ENCODE data around the gene SLC6A5.

The SLC6A5 gene

GRCh38 chr11:20590381-20590780 lies 9.0 kb upstream of the SLC6A5 start:
- no peaks in the 10 kb centered on the region for H3K4me1 ChIP-seq (ENCODE audit: insufficient read depth, poor library complexity, severe bottlenecking)
- no peak for TF ChIP-seq CTCF (IDR thresholded peaks at IDR 0.05; ENCODE audit: poor library complexity, severe bottlenecking)
- no peak overlapping the region for H3K27ac ChIP-seq (ENCODE audit: poor library complexity, severe bottlenecking)
- peaks cover 20% of the 10 kb centered on the region for H3K27me3 ChIP-seq (ENCODE audit: insufficient read depth, poor library complexity, severe bottlenecking)
- no peaks in the 10 kb centered on the region for H3K9me3 ChIP-seq (ENCODE audit: severe bottlenecking)
- no peak for ATAC-seq (ENCODE audit: low read depth)
- no peaks in the 10 kb centered on the region for H3K36me3 ChIP-seq (ENCODE audit: low read depth)
- no peak overlapping the region for H3K4me3 ChIP-seq (ENCODE audit: severe bottlenecking)
- no peak for DNase-seq (ENCODE audit: low spot score)

GRCh38 chr11:20592741-20593140 lies 6.7 kb upstream of the SLC6A5 start:
- DNase-seq (ENCODE audit: low spot score) (no peak), ATAC-seq (ENCODE audit: low read depth) (no peak)
- Histone ChIP-seq H3K4me1 (ENCODE audit: insufficient read depth, poor library complexity, severe bottlenecking) (no peaks in the 10 kb centered on the region), H3K4me3 (ENCODE audit: severe bottlenecking) (no peak overlapping the region), H3K36me3 (ENCODE audit: low read depth) (no peaks in the 10 kb centered on the region), H3K9me3 (ENCODE audit: severe bottlenecking) (no peaks in the 10 kb centered on the region), H3K27ac (ENCODE audit: poor library complexity, severe bottlenecking) (no peak overlapping the region), H3K27me3 (ENCODE audit: insufficient read depth, poor library complexity, severe bottlenecking) (peaks cover 43% of the 10 kb centered on the region)
- no peak for TF ChIP-seq CTCF (IDR thresholded peaks at IDR 0.05; ENCODE audit: poor library complexity, severe bottlenecking)

- Histone ChIP-seq H3K4me1 (ENCODE audit: insufficient read depth, poor library complexity, severe bottlenecking) (no peaks in the 10 kb centered on the region), H3K9me3 (ENCODE audit: severe bottlenecking) (no peaks in the 10 kb centered on the region), H3K27me3 (ENCODE audit: insufficient read depth, poor library complexity, severe bottlenecking) (peaks cover 60% of the 10 kb centered on the region), H3K27ac (ENCODE audit: poor library complexity, severe bottlenecking) (no peak overlapping the region), H3K4me3 (ENCODE audit: severe bottlenecking) (no peak overlapping the region), H3K36me3 (ENCODE audit: low read depth) (no peaks in the 10 kb centered on the region)
- no peak for ATAC-seq (ENCODE audit: low read depth)
- no peak for TF ChIP-seq CTCF (IDR thresholded peaks at IDR 0.05; ENCODE audit: poor library complexity, severe bottlenecking)
- no peak for DNase-seq (ENCODE audit: low spot score)
Measured at GRCh38 chr11:20594274-20595061, 4.9 kb upstream of the SLC6A5 start.

GRCh38 chr11:20595101-20595500 lies 4.3 kb upstream of the SLC6A5 start:
- Histone ChIP-seq H3K9me3 (ENCODE audit: severe bottlenecking) (no peaks in the 10 kb centered on the region), H3K4me1 (ENCODE audit: insufficient read depth, poor library complexity, severe bottlenecking) (no peaks in the 10 kb centered on the region), H3K4me3 (ENCODE audit: severe bottlenecking) (no peak overlapping the region), H3K27ac (ENCODE audit: poor library complexity, severe bottlenecking) (no peak overlapping the region), H3K27me3 (ENCODE audit: insufficient read depth, poor library complexity, severe bottlenecking) (peaks cover 67% of the 10 kb centered on the region), H3K36me3 (ENCODE audit: low read depth) (no peaks in the 10 kb centered on the region)
- ATAC-seq (ENCODE audit: low read depth): no peak
- no peak for DNase-seq (ENCODE audit: low spot score)
- no peak for TF ChIP-seq CTCF (IDR thresholded peaks at IDR 0.05; ENCODE audit: poor library complexity, severe bottlenecking)
